Vagina (tissue), 2 donors: ENCODE data around the gene NAA20. TPM values are rescaled to one million over a fixed set of nuclear protein-coding genes. Genes with fewer than 3 reads are reported as not detected.

Experiments used
- DNase-seq, 2 donors: peaks; one replicate each; pipeline ENCODE4 v3.0.0-alpha.2; 2017; ENCODE audit errors: extremely low spot score in 2 of 2
- H3K27ac ChIP-seq: fragments of 200-600 bp; sonication (generic); one replicate; pipeline ENCODE4 v1.5.1; 2019
- H3K27me3 ChIP-seq: fragments of 200-600 bp; sonication (generic); one replicate; pipeline ENCODE4 v1.5.1; 2019
- H3K36me3 ChIP-seq, 2 donors: fragments of 200-600 bp; sonication (generic); one replicate each; pipeline ENCODE4 v1.5.1; 2017 to 2019
- H3K4me1 ChIP-seq: fragments of 200-600 bp; sonication (generic); one replicate; pipeline ENCODE4 v1.5.1; 2019
- H3K4me3 ChIP-seq, 2 donors: fragments of 200-600 bp; sonication (generic); 1 replicate in 1 of 2; 2 replicates in 1 of 2; pipeline ENCODE4 v1.5.1; 2016 to 2019
- H3K9me3 ChIP-seq: fragments of 200-600 bp; sonication (generic); one replicate; pipeline ENCODE4 v1.5.1; 2019
- CTCF ChIP-seq, 3 experiments: fragments of 450-650 bp in 2 of 3; fragments of 200-600 bp in 1 of 3; sonication (generic) in 1 of 3; IDR thresholded peaks; one replicate each; pipeline ENCODE4 v1.5.1; 2017 to 2019; ENCODE audit warnings: antibody characterized with exemption in 3 of 3, mild to moderate bottlenecking in 2 of 3, moderate library complexity in 2 of 3
- POLR2A ChIP-seq, 2 donors: fragments of 450-650 bp; IDR thresholded peaks; one replicate each; pipeline ENCODE4 v1.6.1; 2017; ENCODE audit warnings: antibody characterized with exemption in 2 of 2, mild to moderate bottlenecking in 2 of 2, moderate library complexity in 2 of 2
- POLR2AphosphoS5 ChIP-seq, 2 donors: sonication (generic); formaldehyde crosslinking; IDR thresholded peaks; one replicate each; pipeline ENCODE4 v1.9.0; 2017; ENCODE audit warnings: antibody characterized with exemption in 2 of 2, mild to moderate bottlenecking in 2 of 2, low read depth in 1 of 2; ENCODE audit not compliant: insufficient read depth in 1 of 2
- intact Hi-C: fragments of 100-400 bp; cut with DNase I; formaldehyde crosslinking; loops from one replicate; pipeline ENCODE4 v1.15.1; 2023
- total RNA-seq: library from RNA; depleted of rRNA; stranded (reverse); fragments of >200 nt; gene quantifications from one replicate; pipeline ENCODE4 v1.2.3, GENCODE V29; 2016

NAA20 gene
- total RNA-seq, 1 donor from 2014 or later = 28.2 TPM

GRCh38 chr20:20038586-20038985 lies 21.4 kb downstream of the NAA20 start:
- H3K27ac ChIP-seq = no peak overlapping the region

GRCh38 chr20:20039752-20040387 lies 22.7 kb downstream of the NAA20 start:
- no peaks in the 10 kb centered on the region for H3K4me1 ChIP-seq
- no peak overlapping the region for H3K4me3 ChIP-seq
- no peak for DNase-seq
- intact Hi-C loops = no loop called here
- H3K36me3 ChIP-seq = peaks cover 0 to 96% of the 10 kb centered on the region in 2 donors
- H3K27me3 ChIP-seq = no peaks in the 10 kb centered on the region
- TF ChIP-seq POLR2AphosphoS5 (IDR thresholded peaks at IDR 0.05; ENCODE audit: insufficient read depth in 1 of 2, low read depth in 1 of 2) = no peak
- no peak for TF ChIP-seq CTCF (IDR thresholded peaks at IDR 0.05)
- TF ChIP-seq POLR2A (IDR thresholded peaks at IDR 0.05) = no peak
- no peaks in the 10 kb centered on the region for H3K9me3 ChIP-seq
- no peak overlapping the region for H3K27ac ChIP-seq

More at GRCh38 chr20:20038586-20038985, 21.4 kb downstream of the NAA20 start:
- intact Hi-C loops = no loop called here
- Histone ChIP-seq H3K27me3 (no peaks in the 10 kb centered on the region), H3K4me3 (no peak overlapping the region), H3K4me1 (no peaks in the 10 kb centered on the region), H3K36me3 (peaks cover 0 to 98% of the 10 kb centered on the region in 2 donors), H3K9me3 (no peaks in the 10 kb centered on the region)
- DNase-seq = no peak
- TF ChIP-seq POLR2A (IDR thresholded peaks at IDR 0.05) (no peak), POLR2AphosphoS5 (IDR thresholded peaks at IDR 0.05; ENCODE audit: insufficient read depth in 1 of 2, low read depth in 1 of 2) (no peak), CTCF (IDR thresholded peaks at IDR 0.05) (no peak)

- H3K9me3 ChIP-seq = no peaks in the 10 kb centered on the region
- H3K27me3 ChIP-seq = no peaks in the 10 kb centered on the region
- H3K27ac ChIP-seq = peak overlapping the region; percentile 89
- intact Hi-C loops = no loop called here
- H3K36me3 ChIP-seq = peaks cover 0 to 37% of the 10 kb centered on the region in 2 donors
- TF ChIP-seq POLR2AphosphoS5 (IDR thresholded peaks at IDR 0.05; ENCODE audit: insufficient read depth in 1 of 2, low read depth in 1 of 2) (no peak), POLR2A (IDR thresholded peaks at IDR 0.05) (no peak), CTCF (IDR thresholded peaks at IDR 0.05) (no peak)
- DNase-seq = no peak
- H3K4me1 ChIP-seq = peaks cover 19% of the 10 kb centered on the region
- H3K4me3 ChIP-seq = peak overlapping the region; percentile 89 to 99
These were observed 34.6 kb downstream of the NAA20 start for GRCh38 chr20:20051767-20052073.

- Histone ChIP-seq H3K4me3 (peak within 1 kb of the TSS; percentile 89 to 99), H3K9me3 (no peaks in the 10 kb centered on the region), H3K27ac (peak within 1 kb of the TSS; percentile 89), H3K27me3 (no peaks in the 10 kb centered on the region), H3K36me3 (peaks cover 0 to 31% of the 10 kb centered on the region in 2 donors), H3K4me1 (peaks cover 19% of the 10 kb centered on the region)
- intact Hi-C loops = no loop called here
- peak; percentile 82 to 89 for TF ChIP-seq POLR2AphosphoS5 (IDR thresholded peaks at IDR 0.05; ENCODE audit: insufficient read depth in 1 of 2, low read depth in 1 of 2)
- TF ChIP-seq CTCF (IDR thresholded peaks at IDR 0.05) = peak in 1 of 3 experiments; percentile 24
- TF ChIP-seq POLR2A (IDR thresholded peaks at IDR 0.05) = no peak
- DNase-seq = peak in 1 of 2 donors; percentile 95
These were observed 35.2 kb downstream of the NAA20 start, which contains the start of the genes CFAP61 and CRNKL1 for GRCh38 chr20:20052074-20052970. Gene CFAP61, plus strand, starts transcription at chr20:20052532. Its CDS starts 4,122 bp downstream, at chr20:20056654. Gene CRNKL1, minus strand, starts transcription at chr20:20052466. Its CDS starts 124 bp downstream, at chr20:20052342.
